A673 (cell line): ENCODE results near the gene SYT9. TPM values are rescaled to one million over a fixed set of nuclear protein-coding genes. Genes with fewer than 3 reads are reported as not detected.

ENCODE experiments used
- BruUV-seq: library from RNA; stranded (reverse); fragments of 400-500 nt; replicated peaks from 2 replicates; lab custom pipeline; 2021; lab: Mats Ljungman, UMichigan
- CTCF ChIA-PET: fragments of 300-600 bp; sonication (Branson Sonifier 250); formaldehyde crosslinking; loops from one replicate; lab custom pipeline; 2022; ENCODE audit warnings: antibody characterized with exemption; lab: Charles Lee
- POLR2A ChIA-PET: fragments of 300-600 bp; sonication (Branson Sonifier 250); formaldehyde crosslinking; loops from one replicate; lab custom pipeline; 2022; ENCODE audit warnings: antibody characterized with exemption; ENCODE audit not compliant: low non-redundant PET; lab: Charles Lee
- DNase-seq: peaks from one replicate; pipeline ENCODE4 v3.0.0-alpha.2; 2015; ENCODE audit warnings: low spot score
- H3K27ac ChIP-seq: fragments of 200-600 bp; sonication (generic); 2 replicates; pipeline ENCODE4 v1.5.1; 2016; ENCODE audit warnings: mixed run types, low read depth, mild to moderate bottlenecking, mixed read lengths, antibody characterized with exemption, low read length; ENCODE audit not compliant: poor library complexity, severe bottlenecking
- H3K27me3 ChIP-seq: fragments of 200-600 bp; sonication (generic); replicated peaks from 2 replicates; pipeline ENCODE4 v1.6.1; 2017; ENCODE audit warnings: mixed run types, low read depth, mild to moderate bottlenecking, mixed read lengths, antibody characterized with exemption, low read length; ENCODE audit not compliant: insufficient read depth, poor library complexity
- H3K36me3 ChIP-seq: fragments of 200-600 bp; sonication (generic); 2 replicates; pipeline ENCODE4 v1.6.1; 2016; ENCODE audit warnings: mixed run types, mild to moderate bottlenecking, mixed read lengths, antibody characterized with exemption, low read length; ENCODE audit not compliant: insufficient read depth, poor library complexity, severe bottlenecking
- H3K4me1 ChIP-seq: fragments of 200-600 bp; sonication (generic); 2 replicates; pipeline ENCODE4 v1.6.1; 2017; ENCODE audit warnings: mixed run types, mild to moderate bottlenecking, mixed read lengths, antibody characterized with exemption, low read length; ENCODE audit not compliant: insufficient read depth, poor library complexity, severe bottlenecking
- H3K4me3 ChIP-seq: fragments of 200-600 bp; sonication (generic); 2 replicates; pipeline ENCODE4 v1.5.1; 2016; ENCODE audit warnings: low read depth, mixed run types, mild to moderate bottlenecking, mixed read lengths, low read length; ENCODE audit not compliant: poor library complexity, severe bottlenecking
- H3K9me3 ChIP-seq: fragments of 200-600 bp; sonication (generic); 2 replicates; pipeline ENCODE4 v1.6.1; 2016; ENCODE audit warnings: mixed run types, low read depth, mild to moderate bottlenecking, mixed read lengths, antibody characterized with exemption, low read length; ENCODE audit not compliant: poor library complexity, severe bottlenecking
- CTCF ChIP-seq: fragments of 300-800, 200-600 bp; sonication (generic); conservative IDR thresholded peaks from 2 replicates; pipeline ENCODE4 v1.5.1; 2017; ENCODE audit warnings: low read depth, mild to moderate bottlenecking, antibody characterized with exemption, low read length, moderate library complexity, mixed read lengths
- EZH2 ChIP-seq: fragments of 200-600 bp; sonication (generic); IDR thresholded peaks from 2 replicates; pipeline ENCODE4 v1.6.1; 2017; ENCODE audit warnings: borderline replicate concordance, low read depth, mild to moderate bottlenecking, mixed read lengths, antibody characterized with exemption, low read length; ENCODE audit not compliant: poor library complexity, severe bottlenecking
- intact Hi-C: fragments of 100-400 bp; cut with micrococcal nuclease; formaldehyde crosslinking; loops from one replicate; pipeline ENCODE4 v1.10.0; 2022; ENCODE audit not compliant: unreplicated experiment
- total RNA-seq: library from RNA; stranded (reverse); gene quantifications from 2 replicates; pipeline ENCODE4 v1.2.3, GENCODE V29; 2021

Gene SYT9
- total RNA-seq, 1 experiment from 2014 or later: not detected

GRCh38 chr11:7270233-7270865 lies 18.6 kb downstream of the SYT9 start:
- intact Hi-C loops: no loop called here
- POLR2A ChIA-PET: no interaction called here
- no peak for DNase-seq

GRCh38 chr11:7272373-7272772 lies 20.7 kb downstream of the SYT9 start:
- Histone ChIP-seq H3K27me3 (no peaks in the 10 kb centered on the region), H3K27ac (no peak overlapping the region), H3K4me3 (no peak overlapping the region), H3K9me3 (no peaks in the 10 kb centered on the region), H3K4me1 (no peaks in the 10 kb centered on the region), H3K36me3 (no peaks in the 10 kb centered on the region)
- intact Hi-C loops: no loop called here
- ChIA-PET CTCF (no interaction called here), POLR2A (no interaction called here)
- TF ChIP-seq CTCF (no peak), EZH2 (no peak)
- BruUV-seq: no TSS peak
- DNase-seq: no peak

More at GRCh38 chr11:7270233-7270865, 18.6 kb downstream of the SYT9 start:
- H3K4me3 ChIP-seq: no peak overlapping the region
- H3K27ac ChIP-seq: no peak overlapping the region
- CTCF ChIA-PET: no interaction called here
- TF ChIP-seq CTCF: no peak
- TF ChIP-seq EZH2: no peak
- H3K36me3 ChIP-seq: no peaks in the 10 kb centered on the region
- H3K9me3 ChIP-seq: no peaks in the 10 kb centered on the region
- no TSS peak for BruUV-seq
- H3K27me3 ChIP-seq: no peaks in the 10 kb centered on the region
- no peaks in the 10 kb centered on the region for H3K4me1 ChIP-seq

GRCh38 chr11:7275133-7275532 lies 23.4 kb downstream of the SYT9 start:
- Histone ChIP-seq H3K27me3 (no peaks in the 10 kb centered on the region), H3K36me3 (no peaks in the 10 kb centered on the region), H3K27ac (no peak overlapping the region), H3K4me3 (no peak overlapping the region), H3K4me1 (no peaks in the 10 kb centered on the region), H3K9me3 (no peaks in the 10 kb centered on the region)
- no TSS peak for BruUV-seq
- intact Hi-C loops: loop anchor here (5.0 kb wide), 1 partner anchor 178 kb away; no protein-coding TSS in a partner anchor
- ChIA-PET CTCF (no interaction called here), POLR2A (no interaction called here)
- TF ChIP-seq EZH2 (no peak), CTCF (no peak)
- DNase-seq: peak; percentile 17
